ENCODE data around the gene SLCO2B1.

GRCh38 chr11:75162954-75163353 is 12.0 kb downstream of the SLCO2B1 start:
- TF ChIP-seq SP1 (IDR thresholded peaks at IDR 0.05): no peak
- TF ChIP-seq TARDBP (IDR thresholded peaks at IDR 0.05): no peak
- no peak for TF ChIP-seq ZNF384 (IDR thresholded peaks at IDR 0.05)
- no peak for TF ChIP-seq FOXA1 (IDR thresholded peaks at IDR 0.05)
